Stimulated activated CD8-positive, alpha-beta memory T cell treated with anti-CD3 and anti-CD28 coated beads, Interleukin-15, amount 100 ng/mL, for 4 hours (primary cell): Measurements from ENCODE around the gene LRRC47.
A peak's percentile ranks its signal among the peaks of the same experiment; 100 is the strongest.
"Not testable (repeated sequence)": the region's sequence is repeated elsewhere in the genome, so short reads cannot be mapped to it uniquely, and the experiment has no call there.

Experiments used
- DNase-seq, 2 donors: peaks; one replicate each; pipeline ENCODE4 v3.0.0-alpha.2; 2020; ENCODE audit warnings: low read depth in 2 of 2

LRRC47 gene

DNA sequence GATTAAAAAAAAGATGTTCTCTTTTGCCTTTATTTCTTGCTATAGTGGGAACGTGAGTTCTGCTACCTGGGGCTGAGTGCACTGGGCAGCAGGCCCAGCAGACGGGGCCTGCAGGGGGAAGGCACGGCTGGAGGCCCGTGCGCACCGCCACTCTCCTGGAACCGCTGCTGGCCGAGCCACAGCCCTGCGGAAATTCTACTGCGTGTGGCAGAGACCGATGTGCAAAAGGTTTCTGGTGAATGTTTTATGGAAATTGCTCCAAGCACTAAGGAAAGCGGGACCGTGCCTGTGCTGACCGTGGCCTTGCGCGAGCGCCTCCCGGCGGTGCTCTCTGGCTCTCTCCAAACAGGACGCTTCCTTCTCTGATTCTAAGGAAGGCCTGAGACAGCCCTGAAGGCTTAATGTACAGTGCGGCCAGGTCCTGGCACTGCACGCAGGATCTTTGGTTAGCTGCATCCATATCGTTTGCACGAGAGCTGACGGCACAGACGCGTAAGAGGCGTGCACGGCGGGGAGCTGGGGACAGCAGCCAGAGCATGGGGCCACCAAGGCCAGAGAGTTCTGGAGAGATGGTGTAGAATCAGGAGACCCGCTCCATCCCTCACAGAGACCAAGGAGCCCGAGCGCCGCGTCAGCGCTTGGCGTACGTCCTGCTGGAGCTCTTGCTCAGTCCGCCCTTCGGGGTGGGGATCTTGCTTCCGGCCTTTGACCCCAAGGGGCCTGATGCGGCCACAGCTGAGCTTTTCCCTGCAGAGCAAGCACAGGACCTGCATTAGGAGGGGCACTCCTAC, 18.7 kb upstream of the LRRC47 start:
- no peak for DNase-seq

DNA sequence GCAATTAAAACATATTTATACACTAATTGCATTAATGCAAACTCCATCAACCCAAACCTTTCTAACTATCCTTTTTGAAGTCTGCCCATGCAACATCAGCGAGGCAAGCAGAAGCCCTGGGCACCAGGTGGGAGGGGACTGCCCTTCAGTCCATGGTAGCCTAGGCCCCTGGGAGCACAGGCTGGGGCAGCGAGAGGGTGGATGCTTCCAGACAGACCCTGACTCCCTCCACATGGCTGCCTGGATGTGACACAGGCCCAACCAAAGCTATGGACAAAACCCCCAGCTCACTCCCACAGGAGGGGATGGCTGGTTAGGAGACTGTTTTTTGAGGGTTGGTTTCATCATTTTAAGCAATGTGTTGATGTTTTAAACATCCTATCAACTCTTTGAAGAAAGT, 17.8 kb upstream of the LRRC47 start:
- DNase-seq: no peak

DNA sequence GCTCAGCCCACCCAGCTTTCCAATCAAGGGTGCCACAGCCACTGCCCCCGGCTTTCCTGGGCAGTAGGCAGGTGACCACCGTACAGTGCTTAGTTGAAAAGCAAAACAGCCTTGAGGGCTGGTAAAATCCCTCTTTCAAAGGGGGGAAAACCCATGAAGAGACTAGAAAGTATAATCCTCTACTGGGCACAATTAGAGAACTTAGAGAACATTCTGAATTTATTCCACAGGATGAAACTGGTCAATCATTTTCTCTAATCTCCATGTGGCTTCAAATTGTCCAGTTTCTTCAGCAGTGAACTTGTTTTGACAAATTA, 15.3 kb upstream of the LRRC47 start:
- no peak for DNase-seq

DNA sequence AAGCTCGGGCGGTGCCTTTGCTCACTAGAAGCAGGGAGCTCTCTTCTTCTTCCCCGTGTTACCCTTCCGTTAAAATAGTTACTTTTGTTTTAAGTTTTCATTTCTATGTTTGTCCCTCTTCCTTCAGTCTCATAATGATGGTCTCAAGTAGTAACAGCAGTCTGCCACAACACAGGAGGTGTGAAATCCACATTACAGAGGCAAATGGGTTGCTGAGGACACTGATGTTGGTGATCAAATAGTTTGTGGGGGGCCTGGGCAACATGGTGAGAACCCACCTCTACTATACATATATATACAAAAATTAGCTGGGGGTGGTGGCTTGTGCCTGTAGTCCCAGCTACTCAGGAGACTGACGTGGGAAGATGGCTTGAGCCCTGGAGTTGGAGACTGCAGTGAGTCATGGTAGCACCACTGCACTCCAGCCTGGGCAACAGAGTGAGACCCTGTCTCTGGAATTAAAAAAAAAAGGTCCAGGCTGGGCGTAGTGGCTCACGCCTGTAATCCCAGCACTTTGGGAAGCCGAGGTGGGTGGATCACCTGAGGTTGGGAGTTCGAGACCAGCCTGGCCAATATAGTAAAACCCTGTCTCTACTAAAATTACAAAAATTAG, 14.0 kb upstream of the LRRC47 start:
- DNase-seq: not testable (repeated sequence)

DNA sequence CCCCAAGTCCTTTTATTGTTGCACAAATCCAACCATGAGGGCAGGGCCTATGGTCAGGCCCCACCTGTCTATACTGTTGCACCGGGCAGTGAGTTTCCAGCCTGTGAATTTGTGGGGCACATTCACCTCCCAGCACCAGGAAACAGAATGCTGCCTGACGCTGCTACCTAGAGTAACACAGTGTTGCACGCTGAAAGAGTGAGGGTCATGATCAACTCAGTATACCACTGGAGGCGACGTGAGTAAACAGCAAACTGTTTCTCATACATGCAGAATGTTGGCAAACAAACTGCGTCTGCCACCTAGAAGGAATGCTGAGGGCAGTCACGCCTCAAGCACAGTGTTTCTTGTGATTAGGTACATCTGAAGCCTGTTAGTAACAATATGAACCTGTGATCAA, 13.4 kb upstream of the LRRC47 start:
- DNase-seq: no peak

DNA sequence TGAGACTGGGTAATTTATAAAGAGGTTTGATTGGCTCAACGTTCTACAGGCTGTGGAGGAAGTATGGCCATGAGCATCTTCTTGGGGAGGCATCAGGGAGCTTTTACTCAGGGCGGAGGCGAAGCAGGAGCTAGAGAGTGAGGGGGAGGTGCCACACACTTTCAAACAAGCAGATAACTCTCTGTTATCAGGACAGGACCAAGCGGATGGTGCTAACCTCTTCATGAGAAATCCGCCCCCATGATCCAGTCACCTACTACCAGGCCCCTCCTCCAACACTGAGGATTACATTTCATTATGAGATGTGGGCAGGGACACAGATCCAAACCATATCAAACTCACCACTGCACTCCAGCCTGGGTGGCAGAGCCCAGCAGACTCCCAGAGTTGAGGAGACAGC, 11.5 kb upstream of the LRRC47 start:
- DNase-seq: no peak

DNA sequence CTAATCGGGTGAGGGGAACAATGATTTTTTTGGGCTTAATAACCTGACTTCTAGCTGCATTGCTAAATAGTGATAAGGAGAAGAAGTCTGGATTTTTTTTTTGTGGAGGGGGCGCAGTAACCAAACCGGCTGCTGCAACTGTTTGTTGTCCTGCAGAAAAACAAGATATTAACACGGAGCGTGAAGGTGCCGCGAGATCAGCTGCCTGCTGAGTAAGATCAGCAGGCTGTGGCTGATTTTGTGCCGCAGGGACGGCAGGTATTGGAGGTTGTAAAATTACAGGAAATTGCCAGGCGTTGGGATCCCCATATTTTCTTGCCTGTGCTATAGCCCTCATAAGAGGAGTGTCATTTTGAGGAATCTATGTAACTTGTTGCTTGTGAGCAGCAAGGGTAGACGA, 8.7 kb upstream of the LRRC47 start:
- DNase-seq: no peak

DNA sequence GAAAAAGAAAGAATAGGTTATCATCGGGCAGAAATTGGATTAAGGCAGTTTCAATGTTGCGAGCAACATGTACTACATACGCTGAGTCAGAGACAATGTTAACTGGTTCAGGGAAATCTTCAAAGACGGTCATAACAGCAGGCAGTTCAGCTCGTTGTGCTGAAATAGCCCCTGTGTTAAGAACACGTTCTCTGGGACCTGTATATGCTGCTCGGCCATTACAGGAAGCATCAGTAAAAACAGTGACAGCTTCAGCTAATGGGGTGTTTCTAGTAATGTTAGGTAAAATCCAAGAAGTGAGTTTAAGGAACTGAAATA, 8.3 kb upstream of the LRRC47 start:
- not testable (repeated sequence) for DNase-seq

DNA sequence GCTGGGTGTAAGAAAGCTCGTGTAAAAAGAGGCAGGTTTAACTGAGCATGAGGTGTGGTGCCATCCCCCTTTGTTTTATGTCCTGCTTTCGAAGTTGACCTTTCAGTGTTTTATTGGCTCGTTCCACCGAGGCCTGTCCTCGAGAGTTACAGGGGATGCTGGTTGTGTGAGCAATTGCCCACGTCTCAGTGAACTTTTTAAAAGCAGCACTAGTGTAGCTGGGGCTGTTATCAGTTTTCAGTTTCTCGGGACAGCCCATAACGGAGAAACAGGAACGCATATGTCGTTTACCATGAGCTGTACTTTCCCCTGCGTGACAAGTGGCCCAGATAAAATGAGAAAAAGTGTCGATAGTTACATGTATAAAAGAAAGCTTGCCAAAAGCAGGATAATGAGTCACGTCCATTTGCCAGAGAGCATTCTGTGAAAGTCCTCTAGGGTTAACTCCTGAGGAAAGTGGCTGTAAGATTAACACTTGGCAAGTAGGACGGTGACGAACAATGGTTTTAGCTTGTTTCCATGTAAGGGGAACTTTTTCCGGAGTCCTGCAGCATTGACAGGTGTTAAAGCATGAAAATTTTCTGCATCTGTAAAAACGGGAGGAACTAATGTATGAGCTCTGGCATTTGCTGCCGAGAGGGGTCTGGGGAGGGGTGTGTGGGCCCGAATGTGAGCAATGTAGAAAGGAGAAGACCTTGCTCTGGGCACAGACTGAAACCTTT, 7.8 kb upstream of the LRRC47 start:
- DNase-seq: no peak

DNA sequence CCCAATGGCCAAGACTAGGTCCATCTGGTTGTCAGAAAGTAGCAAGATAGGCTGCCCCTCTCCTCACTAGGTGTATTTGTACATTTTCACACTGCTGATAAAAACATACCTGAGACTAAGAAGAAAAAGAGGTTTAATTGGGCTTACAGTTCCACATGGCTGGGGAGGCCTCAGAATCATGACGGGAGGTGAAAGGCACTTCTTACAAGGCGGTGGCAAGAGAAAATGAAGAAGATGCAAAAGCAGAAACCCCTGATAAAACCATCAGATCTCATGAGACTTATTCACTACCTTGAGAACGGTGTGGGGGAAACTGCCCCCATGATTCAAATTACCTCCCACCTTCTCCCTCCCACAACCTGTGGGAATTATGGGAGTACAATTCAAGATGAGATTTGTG, 4.5 kb upstream of the LRRC47 start:
- not testable (repeated sequence) for DNase-seq

DNA sequence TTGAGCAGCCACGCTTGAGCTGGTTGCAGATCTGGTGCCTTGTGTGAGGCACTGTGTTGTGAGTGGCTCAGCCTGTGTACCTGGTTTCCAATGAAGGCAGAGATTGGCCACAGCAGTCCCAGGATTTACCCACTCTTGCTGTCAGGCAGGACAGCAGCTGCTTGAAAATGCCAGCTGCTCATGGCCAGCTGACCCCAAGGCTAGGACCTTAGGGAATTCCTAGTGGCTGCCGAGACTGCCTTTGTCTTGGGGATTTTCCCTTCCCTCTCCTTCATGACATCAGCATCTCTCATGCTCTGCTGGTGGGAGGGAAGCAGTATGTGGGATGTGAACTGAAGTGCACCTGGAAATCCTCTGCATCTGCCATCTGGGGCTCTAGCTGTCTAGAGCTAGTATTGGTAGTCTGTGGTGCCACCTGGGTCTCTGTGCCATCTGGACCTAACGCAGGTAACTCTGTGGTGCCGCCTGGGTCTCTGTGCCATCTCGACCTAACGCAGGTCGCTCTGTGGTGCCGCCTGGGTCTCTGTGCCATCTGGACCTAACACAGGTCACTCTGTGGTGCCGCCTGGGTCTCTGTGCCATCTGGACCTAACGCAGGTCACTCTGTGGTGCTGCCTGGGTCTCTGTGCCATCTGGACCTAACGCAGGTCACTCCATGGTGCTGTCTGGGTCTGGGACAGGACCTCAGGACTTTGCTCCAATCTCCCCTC, 3.8 kb upstream of the LRRC47 start:
- no peak for DNase-seq

DNA sequence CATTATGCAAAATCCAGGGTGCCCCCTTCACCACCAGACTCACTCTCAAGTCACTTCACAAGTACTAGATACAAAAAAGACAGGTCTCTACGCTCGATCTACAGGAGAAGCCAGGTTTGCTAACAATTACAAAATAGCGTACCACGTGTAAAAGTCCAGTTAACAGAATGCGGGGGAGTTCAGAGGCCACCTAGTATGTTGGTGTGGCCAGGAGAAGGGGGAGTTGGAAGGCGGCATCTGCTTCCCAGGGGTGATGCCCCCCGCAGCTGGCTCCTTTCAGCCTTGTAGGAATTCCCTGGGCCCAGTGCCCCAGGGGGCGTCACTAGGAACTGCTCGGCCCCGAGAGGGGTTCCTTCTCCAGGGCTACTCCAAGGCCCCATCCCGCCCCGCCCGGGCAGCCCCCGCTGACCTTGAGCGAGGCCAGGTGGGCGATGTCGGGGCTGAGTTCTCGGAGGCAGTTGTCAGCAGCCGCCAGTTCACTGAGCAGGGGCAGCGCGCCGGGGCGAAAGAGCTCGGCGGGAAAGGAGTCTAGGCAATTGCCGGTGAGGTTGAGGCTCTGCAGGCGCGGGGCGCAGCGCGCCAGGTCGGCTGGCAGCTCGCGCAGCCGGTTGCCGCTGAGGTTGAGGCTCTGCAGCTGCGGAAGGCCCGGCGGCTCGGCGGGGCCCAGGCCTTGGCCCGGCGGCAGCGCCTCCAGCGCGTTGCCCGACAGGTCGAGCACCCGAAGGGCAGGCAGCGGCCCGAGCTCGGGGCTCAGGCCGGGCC, 664 bp downstream of the LRRC47 start:
- no peak for DNase-seq

DNA sequence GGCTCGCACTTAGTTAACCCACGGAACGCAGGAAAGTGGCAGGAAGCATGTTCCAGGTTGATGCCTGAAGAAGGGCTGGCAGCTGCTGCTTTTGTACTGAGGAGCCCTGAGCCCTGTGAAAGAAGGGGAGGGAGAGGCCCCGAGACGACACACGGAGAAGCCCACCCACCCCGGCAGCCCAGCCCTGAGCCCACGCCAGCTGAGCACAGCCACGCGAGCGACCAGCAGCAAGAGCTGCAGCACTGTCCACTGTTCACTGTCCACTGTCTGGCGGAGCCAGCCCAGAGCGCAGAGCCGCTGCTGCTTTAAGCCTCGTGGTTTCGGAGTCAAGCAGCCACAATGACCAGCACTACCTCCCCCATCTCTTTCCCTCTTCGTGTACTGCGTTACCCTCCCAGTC, 5.3 kb downstream of the LRRC47 start:
- DNase-seq: no peak

DNA sequence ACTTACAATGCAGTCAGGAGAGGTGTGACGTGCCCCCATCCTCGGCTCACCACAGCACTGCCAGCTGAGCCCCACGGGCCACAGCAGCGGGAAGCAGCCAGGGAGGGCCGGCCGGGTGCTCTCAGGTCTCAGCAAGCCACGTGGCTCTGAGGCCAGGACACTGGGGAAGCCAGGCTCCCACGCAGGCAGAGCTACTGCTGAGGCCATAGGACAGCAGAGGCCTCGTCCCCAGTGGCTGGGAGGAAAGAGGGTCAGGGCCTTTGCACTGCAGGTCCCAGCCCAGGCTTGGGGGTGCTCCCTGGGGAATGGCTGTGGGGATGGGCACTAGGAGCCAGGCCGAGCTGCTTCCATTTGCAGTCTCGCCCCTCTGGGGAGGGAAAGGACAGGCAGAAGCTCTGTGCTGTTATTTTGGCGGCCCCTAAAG, 5.8 kb downstream of the LRRC47 start:
- DNase-seq: no peak

DNA sequence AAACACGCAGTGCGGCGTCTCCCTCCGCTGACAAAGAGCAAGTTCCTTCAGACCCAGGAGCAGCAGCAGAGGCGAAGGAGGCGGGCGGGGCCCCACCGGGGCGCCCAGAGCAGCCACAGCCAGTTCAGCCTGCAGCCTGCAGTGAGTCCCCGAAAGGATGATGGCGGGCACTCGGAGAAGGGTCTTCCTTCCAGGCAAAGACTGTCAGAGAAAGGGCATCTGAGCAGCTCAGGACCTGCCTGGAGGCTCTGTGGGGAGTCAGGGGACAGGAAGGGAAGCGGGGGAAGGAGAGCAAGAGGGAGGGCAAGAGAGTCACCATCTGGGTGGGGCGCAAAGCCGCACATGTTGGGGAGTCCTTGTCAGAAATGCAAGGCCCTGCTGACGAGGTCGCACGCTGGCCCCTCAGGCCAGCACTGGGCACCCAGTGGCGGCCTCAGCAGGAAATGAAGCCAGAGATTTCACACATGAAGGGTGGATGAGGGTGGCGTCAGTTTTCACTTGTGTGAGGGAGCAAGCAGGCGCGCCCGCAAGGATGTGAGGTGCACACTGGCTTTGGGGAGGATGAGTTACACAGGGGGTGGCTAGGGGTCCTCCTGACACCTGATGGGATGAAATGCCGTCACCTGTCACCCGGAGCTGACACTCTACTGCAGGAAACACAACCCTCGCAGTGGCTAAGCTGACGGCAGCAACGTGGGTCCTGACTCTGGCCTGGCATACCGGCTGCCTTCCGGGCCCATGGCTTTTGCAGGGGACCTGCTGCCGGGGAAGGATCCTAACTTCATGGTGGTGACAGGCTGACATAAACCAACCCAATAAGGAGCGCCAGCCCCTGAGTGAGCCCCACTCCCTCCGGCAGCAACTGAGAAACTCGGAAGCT, 6.6 kb downstream of the LRRC47 start:
- DNase-seq: no peak

DNA sequence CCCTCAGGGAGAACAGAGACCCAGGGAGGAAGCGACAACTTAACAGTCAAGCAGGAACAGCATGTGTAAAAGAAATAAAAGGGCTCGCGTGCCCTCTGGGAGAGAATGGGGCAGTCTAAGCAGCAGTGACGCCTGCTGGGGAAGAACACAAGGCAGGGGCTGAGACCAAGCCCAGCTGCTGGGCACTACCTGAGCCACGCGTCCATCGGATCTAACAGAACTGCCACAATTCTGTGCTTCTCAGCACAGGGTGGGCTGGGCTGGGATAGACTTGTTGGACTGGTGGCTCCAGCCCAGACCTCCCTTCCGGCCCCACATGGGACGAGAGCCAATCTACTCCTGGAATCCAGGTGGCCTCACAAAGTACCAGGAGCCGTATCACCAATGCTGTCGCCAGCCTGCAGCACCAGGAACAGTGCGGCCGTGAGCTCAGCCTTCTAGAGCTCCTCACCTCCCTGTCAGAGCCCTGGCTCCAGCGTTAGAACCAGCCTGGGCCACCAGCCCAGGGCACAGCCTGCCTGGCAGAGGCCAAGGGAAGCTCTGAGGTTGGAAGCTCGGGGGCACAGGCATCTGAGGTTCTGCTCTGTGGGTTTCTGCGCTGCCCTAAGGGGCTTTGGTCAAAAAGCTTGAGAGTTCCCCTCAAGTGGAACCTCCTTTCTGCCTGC, 7.4 kb downstream of the LRRC47 start:
- no peak for DNase-seq

DNA sequence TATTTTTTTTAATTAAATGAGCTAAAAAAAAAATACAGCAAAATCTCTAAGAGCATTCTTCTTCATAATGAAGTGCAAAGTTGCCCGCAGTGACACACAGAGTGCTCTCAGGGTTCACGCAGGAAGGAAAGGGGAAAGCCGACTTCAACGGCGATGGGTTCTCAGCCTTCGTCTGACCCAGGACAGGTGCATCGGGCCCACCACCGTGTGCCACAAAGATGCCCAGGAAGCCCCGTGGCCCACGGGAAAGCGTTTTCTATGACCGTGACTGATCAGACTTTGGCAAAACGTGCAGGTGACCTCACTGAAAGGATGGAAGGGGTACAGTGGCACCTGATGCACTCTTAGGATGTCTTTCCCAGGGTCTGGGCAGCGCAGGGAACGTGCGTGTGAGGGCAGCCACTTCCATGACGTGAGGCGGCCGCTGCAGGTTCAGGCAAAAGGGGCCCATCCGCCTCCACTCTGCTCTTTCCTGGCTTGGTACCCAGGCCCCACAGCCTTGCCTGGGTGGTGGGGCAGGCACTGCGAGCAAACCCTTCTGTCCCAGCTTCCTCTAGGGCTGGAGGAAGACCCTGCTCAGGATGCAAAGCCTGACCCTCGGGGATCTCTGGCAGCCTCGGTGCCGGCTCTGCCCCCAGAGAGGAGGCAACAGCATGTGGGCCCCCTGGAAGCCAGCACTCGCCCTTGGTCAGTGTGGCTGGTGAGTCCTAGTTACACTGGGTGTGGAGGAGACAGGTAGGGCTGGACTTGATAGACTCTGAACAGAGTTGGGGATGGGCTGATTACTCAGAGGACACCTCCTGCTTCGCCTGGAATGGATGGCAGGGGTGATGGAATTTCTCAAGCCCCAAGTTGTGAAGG, 8.3 kb downstream of the LRRC47 start:
- no peak for DNase-seq

DNA sequence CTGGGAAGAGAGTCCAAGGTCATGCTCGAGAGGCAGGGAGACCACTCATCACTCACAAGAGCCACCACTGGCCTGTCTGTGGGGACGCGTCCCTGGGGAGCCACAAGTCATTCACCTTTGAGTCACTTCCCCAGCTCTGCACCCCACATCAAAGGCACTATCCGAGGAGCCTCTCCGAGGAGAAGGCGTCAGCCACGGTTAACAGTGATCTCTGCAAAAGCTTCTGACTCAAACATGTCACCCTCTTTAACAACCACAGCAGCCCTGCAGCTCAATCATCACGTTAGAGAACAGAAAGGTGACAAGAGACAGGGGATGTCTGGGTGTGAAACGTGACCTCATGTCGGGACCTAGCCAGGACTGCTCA, 9.0 kb downstream of the LRRC47 start:
- peak in 1 of 2 donors; percentile 13 for DNase-seq
